Gastroesophageal sphincter (tissue), 3 donors: ENCODE data around the gene IQGAP1.

Experiments
- CTCF ChIP-seq, 4 experiments: fragments of 200-600 bp in 2 of 4; fragments of 450-650 bp in 2 of 4; sonication (generic) in 1 of 4; IDR thresholded peaks; one replicate each; pipeline ENCODE4 v1.5.1; 2017 to 2019; ENCODE audit warnings: antibody characterized with exemption in 4 of 4, mild to moderate bottlenecking in 2 of 4, moderate library complexity in 2 of 4
- EP300 ChIP-seq: sonication (generic); formaldehyde crosslinking; IDR thresholded peaks from one replicate; pipeline ENCODE4 v1.6.1; 2017; ENCODE audit warnings: antibody characterized with exemption, mild to moderate bottlenecking
- POLR2A ChIP-seq, 2 donors: fragments of 450-650 bp; IDR thresholded peaks; one replicate each; pipeline ENCODE4 v1.6.1; 2017; ENCODE audit warnings: antibody characterized with exemption in 2 of 2, mild to moderate bottlenecking in 2 of 2, moderate library complexity in 1 of 2
- POLR2AphosphoS5 ChIP-seq: sonication (generic); formaldehyde crosslinking; IDR thresholded peaks from one replicate; pipeline ENCODE4 v1.6.1; 2017; ENCODE audit warnings: antibody characterized with exemption

- TF ChIP-seq POLR2A (IDR thresholded peaks at IDR 0.05) (no peak), CTCF (IDR thresholded peaks at IDR 0.05) (no peak), EP300 (no peak), POLR2AphosphoS5 (no peak)
These were observed 108.7 kb downstream of the IQGAP1 start for GRCh38 chr15:90496791-90497190.
